ENCODE measurements around the gene SFI1.
A peak's percentile ranks its signal among the peaks of the same experiment; 100 is the strongest.

- TF ChIP-seq CTCF (conservative IDR thresholded peaks at IDR 0.05; ENCODE audit: low read depth, low read length) = no peak
- TF ChIP-seq POLR2A (IDR thresholded peaks at IDR 0.05; ENCODE audit: low read depth, low read length) = no peak
- no peak for TF ChIP-seq RAD21 (IDR thresholded peaks at IDR 0.05; ENCODE audit: low read length)
- no peak for TF ChIP-seq RCOR1 (IDR thresholded peaks at IDR 0.05; ENCODE audit: insufficient replicate concordance, low read length)
- no peak for TF ChIP-seq RFX5 (IDR thresholded peaks at IDR 0.05; ENCODE audit: low read depth, low read length)
- TF ChIP-seq, protein P1, sequence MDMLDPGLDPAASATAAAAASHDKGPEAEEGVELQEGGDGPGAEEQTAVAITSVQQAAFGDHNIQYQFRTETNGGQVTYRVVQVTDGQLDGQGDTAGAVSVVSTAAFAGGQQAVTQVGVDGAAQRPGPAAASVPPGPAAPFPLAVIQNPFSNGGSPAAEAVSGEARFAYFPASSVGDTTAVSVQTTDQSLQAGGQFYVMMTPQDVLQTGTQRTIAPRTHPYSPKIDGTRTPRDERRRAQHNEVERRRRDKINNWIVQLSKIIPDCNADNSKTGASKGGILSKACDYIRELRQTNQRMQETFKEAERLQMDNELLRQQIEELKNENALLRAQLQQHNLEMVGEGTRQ (IDR thresholded peaks at IDR 0.05; ENCODE audit: low read depth, low read length) = no peak
- TF ChIP-seq CEBPB (IDR thresholded peaks at IDR 0.05; ENCODE audit: low read depth, low read length) = no peak
- TF ChIP-seq SMC3 (IDR thresholded peaks at IDR 0.05; ENCODE audit: low read depth, low read length) = no peak
- TF ChIP-seq MXI1 (IDR thresholded peaks at IDR 0.05; ENCODE audit: borderline replicate concordance, low read depth, low read length) = no peak
- TF ChIP-seq MAFK (IDR thresholded peaks at IDR 0.05; ENCODE audit: low read depth, low read length) = peak; percentile 95
- TF ChIP-seq, protein P2, sequence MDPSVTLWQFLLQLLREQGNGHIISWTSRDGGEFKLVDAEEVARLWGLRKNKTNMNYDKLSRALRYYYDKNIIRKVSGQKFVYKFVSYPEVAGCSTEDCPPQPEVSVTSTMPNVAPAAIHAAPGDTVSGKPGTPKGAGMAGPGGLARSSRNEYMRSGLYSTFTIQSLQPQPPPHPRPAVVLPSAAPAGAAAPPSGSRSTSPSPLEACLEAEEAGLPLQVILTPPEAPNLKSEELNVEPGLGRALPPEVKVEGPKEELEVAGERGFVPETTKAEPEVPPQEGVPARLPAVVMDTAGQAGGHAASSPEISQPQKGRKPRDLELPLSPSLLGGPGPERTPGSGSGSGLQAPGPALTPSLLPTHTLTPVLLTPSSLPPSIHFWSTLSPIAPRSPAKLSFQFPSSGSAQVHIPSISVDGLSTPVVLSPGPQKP (IDR thresholded peaks at IDR 0.05; ENCODE audit: borderline replicate concordance, low read depth, low read length) = no peak
- TF ChIP-seq MAZ (IDR thresholded peaks at IDR 0.05; ENCODE audit: borderline replicate concordance, low read depth, low read length) = no peak
- no peak for TF ChIP-seq BHLHE40 (IDR thresholded peaks at IDR 0.05; ENCODE audit: low read depth, low read length)
These were observed 49.6 kb upstream of the SFI1 start for GRCh38 chr22:31446767-31447166.

Data from IMR-90 (cell line).